DND-41 (cell line): ENCODE data around the gene MIPOL1.

ENCODE experiments used
- ATAC-seq: fragments of 200-7000 bp; cut with Tn5 transposase; 3 replicates; pipeline ENCODE4 v1.9.1; 2021; ENCODE audit warnings: low read depth; ENCODE audit not compliant: insufficient read depth
- DNase-seq: peaks from one replicate; pipeline ENCODE4 v3.0.0-alpha.2; 2020
- H2AFZ ChIP-seq: 2 replicates; pipeline ENCODE4 v1.6.0; 2012; ENCODE audit warnings: low read depth, low read length
- H3K27ac ChIP-seq: 2 replicates; pipeline ENCODE4 v1.5.1; 2012; ENCODE audit warnings: low read length, inconsistent platforms
- H3K27me3 ChIP-seq: fragments of 200-600 bp; sonication (generic); 2 replicates; pipeline ENCODE4 v1.6.0; 2012; ENCODE audit warnings: low read length, mild to moderate bottlenecking, inconsistent platforms; ENCODE audit not compliant: insufficient read depth, poor library complexity
- H3K36me3 ChIP-seq: 2 replicates; pipeline ENCODE4 v1.5.1; 2012; ENCODE audit warnings: low read length, inconsistent platforms; ENCODE audit not compliant: insufficient read depth
- H3K4me1 ChIP-seq: 2 replicates; pipeline ENCODE4 v1.5.1; 2012; ENCODE audit warnings: mild to moderate bottlenecking, low read length; ENCODE audit not compliant: insufficient read depth
- H3K4me2 ChIP-seq: 2 replicates; pipeline ENCODE4 v1.6.0; 2012; ENCODE audit warnings: mild to moderate bottlenecking, moderate library complexity, low read length, inconsistent platforms; ENCODE audit not compliant: insufficient read depth
- H3K4me3 ChIP-seq, 2 experiments: fragments of 200-600 bp in 1 of 2; shearing (Covaris generic) in 1 of 2; 2 replicates each; pipeline ENCODE4 v1.5.1; 2012 to 2016; ENCODE audit warnings: inconsistent platforms in 2 of 2, low read length in 2 of 2, mild to moderate bottlenecking in 2 of 2, low read depth in 1 of 2, moderate library complexity in 1 of 2
- H3K79me2 ChIP-seq: 2 replicates; pipeline ENCODE4 v1.6.0; 2012; ENCODE audit warnings: low read length, inconsistent platforms; ENCODE audit not compliant: insufficient read depth
- H3K9ac ChIP-seq: 2 replicates; pipeline ENCODE4 v1.6.0; 2012; ENCODE audit warnings: low read depth, mild to moderate bottlenecking, inconsistent platforms, low read length, moderate library complexity
- H3K9me3 ChIP-seq: 2 replicates; pipeline ENCODE4 v1.5.1; 2012; ENCODE audit warnings: low read length, moderate library complexity, mild to moderate bottlenecking, inconsistent platforms; ENCODE audit not compliant: insufficient read depth, severe bottlenecking
- H4K20me1 ChIP-seq: 2 replicates; pipeline ENCODE4 v1.6.0; 2012; ENCODE audit warnings: low read length; ENCODE audit not compliant: insufficient read depth
- EZH2 ChIP-seq: IDR thresholded peaks from 3 replicates; pipeline ENCODE4 v1.6.1; 2012; ENCODE audit warnings: borderline replicate concordance, low read depth, mild to moderate bottlenecking, moderate library complexity, low read length, inconsistent platforms; ENCODE audit not compliant: severe bottlenecking
- TF ChIP-seq, protein P1 (sequence below): IDR thresholded peaks from 2 replicates; pipeline ENCODE4 v1.5.1; 2012; ENCODE audit warnings: borderline replicate concordance, low read length, moderate library complexity, mild to moderate bottlenecking; ENCODE audit not compliant: poor library complexity, severe bottlenecking; ENCODE audit errors: extremely low read depth

MIPOL1 gene, protein sequence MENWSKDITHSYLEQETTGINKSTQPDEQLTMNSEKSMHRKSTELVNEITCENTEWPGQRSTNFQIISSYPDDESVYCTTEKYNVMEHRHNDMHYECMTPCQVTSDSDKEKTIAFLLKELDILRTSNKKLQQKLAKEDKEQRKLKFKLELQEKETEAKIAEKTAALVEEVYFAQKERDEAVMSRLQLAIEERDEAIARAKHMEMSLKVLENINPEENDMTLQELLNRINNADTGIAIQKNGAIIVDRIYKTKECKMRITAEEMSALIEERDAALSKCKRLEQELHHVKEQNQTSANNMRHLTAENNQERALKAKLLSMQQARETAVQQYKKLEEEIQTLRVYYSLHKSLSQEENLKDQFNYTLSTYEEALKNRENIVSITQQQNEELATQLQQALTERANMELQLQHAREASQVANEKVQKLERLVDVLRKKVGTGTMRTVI

DNA sequence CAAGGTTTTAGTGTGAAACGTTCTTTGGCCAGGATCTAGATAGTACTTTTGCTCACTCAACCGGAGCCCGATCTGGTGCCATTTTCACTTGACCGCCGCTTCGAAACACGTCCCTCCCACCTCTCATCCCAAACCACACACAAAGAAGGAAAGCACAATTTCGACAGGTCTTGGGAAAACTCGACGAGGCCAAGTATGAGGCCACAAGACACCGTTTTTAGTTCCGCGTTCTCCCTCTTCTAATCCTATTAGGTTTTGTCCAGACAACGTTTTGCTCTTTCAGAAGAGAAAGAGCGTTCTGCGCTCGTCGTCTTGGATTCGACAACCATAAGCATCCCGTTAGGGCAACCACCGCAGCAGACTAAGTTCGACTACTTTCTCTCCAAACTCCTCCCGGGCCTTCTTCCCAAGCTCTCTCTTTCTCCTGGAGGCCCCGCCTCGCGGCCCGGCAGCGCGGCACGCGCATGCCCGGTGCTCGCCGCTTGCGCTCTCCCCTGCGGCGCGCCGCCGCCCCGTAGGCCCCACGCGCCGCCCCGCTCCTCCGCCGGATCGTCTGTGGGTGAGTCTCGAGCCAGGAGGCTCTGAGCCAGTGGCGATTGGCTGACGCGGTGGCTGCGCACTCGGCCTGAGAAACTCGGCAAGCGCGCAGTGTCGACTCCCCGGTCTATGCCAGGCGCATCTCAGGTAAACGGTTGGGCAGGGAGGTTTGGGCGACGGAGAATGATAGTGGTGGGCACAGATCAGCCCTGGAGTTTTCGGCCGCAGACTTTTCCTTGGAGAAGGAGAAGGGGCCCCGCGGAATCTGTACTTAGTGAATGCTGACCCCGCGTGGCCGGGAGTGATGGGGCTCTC is at the start of gene MIPOL1:
Gene MIPOL1 (plus strand): TSS at position 517 of the 852 bp plus-strand sequence. CDS start 49,952 bp downstream, outside the sequence.
- H3K27me3 ChIP-seq: no peaks in the 10 kb centered on the region
- no peak for DNase-seq
- H3K4me1 ChIP-seq: no peaks in the 10 kb centered on the region
- H3K27ac ChIP-seq: no peak within 1 kb of the TSS
- H3K4me2 ChIP-seq: no peak within 1 kb of the TSS
- ATAC-seq: no peak
- no peaks in the 10 kb centered on the region for H3K36me3 ChIP-seq
- no peak for TF ChIP-seq EZH2
- TF ChIP-seq, protein P1, sequence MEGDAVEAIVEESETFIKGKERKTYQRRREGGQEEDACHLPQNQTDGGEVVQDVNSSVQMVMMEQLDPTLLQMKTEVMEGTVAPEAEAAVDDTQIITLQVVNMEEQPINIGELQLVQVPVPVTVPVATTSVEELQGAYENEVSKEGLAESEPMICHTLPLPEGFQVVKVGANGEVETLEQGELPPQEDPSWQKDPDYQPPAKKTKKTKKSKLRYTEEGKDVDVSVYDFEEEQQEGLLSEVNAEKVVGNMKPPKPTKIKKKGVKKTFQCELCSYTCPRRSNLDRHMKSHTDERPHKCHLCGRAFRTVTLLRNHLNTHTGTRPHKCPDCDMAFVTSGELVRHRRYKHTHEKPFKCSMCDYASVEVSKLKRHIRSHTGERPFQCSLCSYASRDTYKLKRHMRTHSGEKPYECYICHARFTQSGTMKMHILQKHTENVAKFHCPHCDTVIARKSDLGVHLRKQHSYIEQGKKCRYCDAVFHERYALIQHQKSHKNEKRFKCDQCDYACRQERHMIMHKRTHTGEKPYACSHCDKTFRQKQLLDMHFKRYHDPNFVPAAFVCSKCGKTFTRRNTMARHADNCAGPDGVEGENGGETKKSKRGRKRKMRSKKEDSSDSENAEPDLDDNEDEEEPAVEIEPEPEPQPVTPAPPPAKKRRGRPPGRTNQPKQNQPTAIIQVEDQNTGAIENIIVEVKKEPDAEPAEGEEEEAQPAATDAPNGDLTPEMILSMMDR: no peak
- H3K9ac ChIP-seq: no peak within 1 kb of the TSS
- H3K4me3 ChIP-seq: no peak within 1 kb of the TSS
- H3K79me2 ChIP-seq: no peaks in the 10 kb centered on the region
- no peaks in the 10 kb centered on the region for H4K20me1 ChIP-seq
- no peak within 1 kb of the TSS for H2AFZ ChIP-seq
- no peaks in the 10 kb centered on the region for H3K9me3 ChIP-seq

DNA sequence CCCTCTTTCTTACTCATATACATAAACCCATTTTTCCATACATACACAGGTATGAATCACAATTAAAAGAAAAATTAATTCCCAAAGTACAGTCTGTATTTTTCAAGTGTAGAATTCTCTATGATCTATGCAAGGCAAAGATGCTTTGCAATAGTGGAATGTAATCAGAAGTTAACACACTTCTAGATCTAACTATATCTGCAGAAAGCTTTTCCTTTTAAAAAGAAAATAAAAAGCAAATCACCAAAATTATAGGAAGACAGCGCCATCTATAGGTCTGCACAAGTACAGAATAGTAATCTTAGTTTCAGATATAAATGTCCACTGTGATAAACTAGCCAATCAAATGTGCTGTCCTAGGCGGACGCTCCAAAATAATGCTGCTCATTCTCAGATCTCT is 47.3 kb upstream of the MIPOL1 start:
- H3K4me3 ChIP-seq: no peak overlapping the region
- H3K4me2 ChIP-seq: no peak overlapping the region
- 0 out of 3 replicates have a peak, but pooled peaks have one; percentile 39 for ATAC-seq
- no peaks in the 10 kb centered on the region for H3K27me3 ChIP-seq
- no peak for DNase-seq
- no peaks in the 10 kb centered on the region for H3K79me2 ChIP-seq
- H3K36me3 ChIP-seq: no peaks in the 10 kb centered on the region
- H3K9me3 ChIP-seq: peaks cover under 1% of the 10 kb centered on the region
- no peak overlapping the region for H3K9ac ChIP-seq
- no peak overlapping the region for H3K27ac ChIP-seq
- no peaks in the 10 kb centered on the region for H3K4me1 ChIP-seq
- H2AFZ ChIP-seq: no peak overlapping the region
- TF ChIP-seq, protein P1: peak; percentile 77
- TF ChIP-seq EZH2: no peak
- H4K20me1 ChIP-seq: no peaks in the 10 kb centered on the region

DNA sequence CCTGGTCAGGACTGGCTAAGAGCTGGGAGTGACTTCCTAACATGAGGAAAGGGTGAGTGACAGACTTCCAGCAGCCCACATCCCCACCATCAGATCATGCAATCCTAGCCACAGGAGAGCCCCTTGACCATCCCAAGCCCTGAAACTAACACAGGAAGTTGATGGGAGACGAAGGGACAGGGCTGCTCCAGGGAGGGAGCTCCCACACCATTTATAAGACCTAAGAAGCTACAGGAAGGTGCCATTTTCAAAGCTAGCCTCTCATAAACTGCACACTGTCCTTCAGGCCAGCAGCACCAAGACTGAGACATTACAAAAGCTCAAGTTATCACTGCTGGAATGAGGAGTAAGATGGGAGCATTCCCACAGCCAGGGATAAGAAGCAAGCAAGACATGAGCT is 44.7 kb upstream of the MIPOL1 start:
- Histone ChIP-seq H3K27me3 (no peaks in the 10 kb centered on the region), H3K9me3 (peaks cover 3% of the 10 kb centered on the region), H3K27ac (no peak overlapping the region), H2AFZ (no peak overlapping the region), H3K4me2 (no peak overlapping the region), H3K36me3 (no peaks in the 10 kb centered on the region), H4K20me1 (no peaks in the 10 kb centered on the region), H3K79me2 (no peaks in the 10 kb centered on the region), H3K4me1 (no peaks in the 10 kb centered on the region), H3K9ac (no peak overlapping the region), H3K4me3 (no peak overlapping the region)
- ATAC-seq (no peak), DNase-seq (no peak)
- TF ChIP-seq, protein P1: no peak
- TF ChIP-seq EZH2: no peak
